ENCODE data around the gene KCNK6.

DNA sequence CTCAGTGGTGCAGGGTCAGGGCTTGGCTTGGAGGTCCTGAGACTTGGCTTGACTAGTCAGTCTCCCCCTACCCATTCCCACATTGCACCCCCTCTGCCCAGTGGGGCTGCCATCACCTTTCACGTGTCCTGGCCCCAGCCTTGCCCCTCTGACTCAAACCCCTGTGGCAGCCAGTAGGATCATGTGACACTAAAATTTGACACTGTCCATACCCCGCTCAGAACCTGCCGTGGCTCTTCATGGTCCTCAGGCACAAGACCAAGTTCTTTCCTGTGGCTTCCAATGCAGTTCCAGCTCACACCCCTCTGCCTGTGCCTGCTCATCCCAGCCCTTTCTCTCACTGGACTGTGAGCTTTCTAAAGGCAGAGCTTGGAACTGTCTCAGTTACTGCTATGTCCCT, 56.9 kb downstream of the KCNK6 start:
- TF ChIP-seq, protein P1, sequence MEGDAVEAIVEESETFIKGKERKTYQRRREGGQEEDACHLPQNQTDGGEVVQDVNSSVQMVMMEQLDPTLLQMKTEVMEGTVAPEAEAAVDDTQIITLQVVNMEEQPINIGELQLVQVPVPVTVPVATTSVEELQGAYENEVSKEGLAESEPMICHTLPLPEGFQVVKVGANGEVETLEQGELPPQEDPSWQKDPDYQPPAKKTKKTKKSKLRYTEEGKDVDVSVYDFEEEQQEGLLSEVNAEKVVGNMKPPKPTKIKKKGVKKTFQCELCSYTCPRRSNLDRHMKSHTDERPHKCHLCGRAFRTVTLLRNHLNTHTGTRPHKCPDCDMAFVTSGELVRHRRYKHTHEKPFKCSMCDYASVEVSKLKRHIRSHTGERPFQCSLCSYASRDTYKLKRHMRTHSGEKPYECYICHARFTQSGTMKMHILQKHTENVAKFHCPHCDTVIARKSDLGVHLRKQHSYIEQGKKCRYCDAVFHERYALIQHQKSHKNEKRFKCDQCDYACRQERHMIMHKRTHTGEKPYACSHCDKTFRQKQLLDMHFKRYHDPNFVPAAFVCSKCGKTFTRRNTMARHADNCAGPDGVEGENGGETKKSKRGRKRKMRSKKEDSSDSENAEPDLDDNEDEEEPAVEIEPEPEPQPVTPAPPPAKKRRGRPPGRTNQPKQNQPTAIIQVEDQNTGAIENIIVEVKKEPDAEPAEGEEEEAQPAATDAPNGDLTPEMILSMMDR (IDR thresholded peaks at IDR 0.05; ENCODE audit: low read length): no peak
- no peak for TF ChIP-seq EZH2 (IDR thresholded peaks at IDR 0.05; ENCODE audit: borderline replicate concordance, low read length)
